T47D (cell line): ENCODE results near the gene MPPED1.

Source experiments
- DNase-seq, 2 experiments: peaks; one replicate each; pipeline versions ENCODE4 v3.0.0 to v3.0.0-alpha.2; 2011 to 2012; ENCODE audit warnings: low read depth in 1 of 2, low spot score in 1 of 2
- JUND ChIP-seq: IDR thresholded peaks from 2 replicates; pipeline ENCODE4 v1.6.1; 2012; ENCODE audit warnings: low read depth
- in situ Hi-C: cut with HindIII; loops from 2 replicates; pipeline ENCODE4 v1.10.0; 2016; ENCODE audit warnings: low sequenced_read_pairs, low pct_unique_long_range_greater_than_20kb

The MPPED1 gene

GRCh38 chr22:43465291-43466015, 53.6 kb downstream of the MPPED1 start:
- in situ Hi-C loops = no loop called here
- DNase-seq = no peak
- no peak for TF ChIP-seq JUND

- DNase-seq = no peak
- in situ Hi-C loops = no loop called here
- no peak for TF ChIP-seq JUND
Measured at GRCh38 chr22:43466710-43467109, 54.9 kb downstream of the MPPED1 start.

DNA sequence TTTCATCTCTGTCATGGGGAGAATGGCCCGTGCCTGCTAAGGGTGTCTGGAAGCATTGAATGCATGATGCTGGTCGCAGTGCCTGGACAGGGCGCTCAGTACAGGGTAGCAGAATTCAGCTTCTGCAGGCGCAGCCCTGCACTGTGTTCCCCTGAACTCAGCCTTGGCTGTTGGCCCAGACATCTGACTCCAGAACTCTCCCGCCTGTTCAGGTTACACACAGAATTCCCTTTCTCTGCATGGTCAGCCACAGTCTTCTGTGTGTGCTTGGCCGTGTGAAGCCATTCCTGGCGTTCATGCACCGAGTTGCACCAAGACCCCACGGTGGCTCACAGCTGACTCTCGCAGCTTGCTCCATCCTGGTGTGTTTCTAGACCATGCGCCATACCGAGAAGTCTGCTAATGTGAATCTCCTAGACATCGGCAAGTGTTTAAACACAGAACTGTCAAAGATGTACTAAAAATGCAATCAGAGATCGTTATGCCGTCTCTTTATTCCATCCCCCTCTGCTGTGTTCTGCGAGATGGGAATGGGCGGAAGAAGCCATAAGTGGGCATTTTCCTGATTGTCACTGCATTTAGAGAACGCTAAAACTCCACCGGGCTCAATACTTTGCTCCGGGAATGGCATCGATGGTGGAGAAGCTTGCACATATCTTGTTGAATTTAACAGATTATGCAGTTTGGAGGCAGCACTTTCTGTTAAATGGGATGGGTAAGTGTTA, 55.6 kb downstream of the MPPED1 start:
- no peak for DNase-seq
- TF ChIP-seq JUND = no peak
- in situ Hi-C loops = no loop called here

DNA sequence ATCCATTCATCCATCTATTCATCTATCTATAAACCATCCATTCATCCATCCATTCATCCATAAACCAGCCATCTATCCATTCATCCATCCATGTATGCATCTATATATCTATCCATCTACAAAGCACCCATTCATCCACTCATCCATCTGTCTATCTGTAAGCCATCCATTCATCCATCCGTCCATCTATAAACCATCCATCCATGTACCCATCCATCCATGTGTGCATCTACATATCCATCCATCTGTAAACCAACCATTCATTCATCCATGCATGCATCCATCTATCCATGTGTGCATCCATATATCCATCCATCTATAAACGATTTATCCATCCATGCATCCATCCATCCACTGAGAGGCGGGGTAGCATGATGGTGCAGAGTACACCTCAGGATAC, 58.4 kb downstream of the MPPED1 start:
- TF ChIP-seq JUND = no peak
- no peak for DNase-seq
- in situ Hi-C loops = no loop called here

DNA sequence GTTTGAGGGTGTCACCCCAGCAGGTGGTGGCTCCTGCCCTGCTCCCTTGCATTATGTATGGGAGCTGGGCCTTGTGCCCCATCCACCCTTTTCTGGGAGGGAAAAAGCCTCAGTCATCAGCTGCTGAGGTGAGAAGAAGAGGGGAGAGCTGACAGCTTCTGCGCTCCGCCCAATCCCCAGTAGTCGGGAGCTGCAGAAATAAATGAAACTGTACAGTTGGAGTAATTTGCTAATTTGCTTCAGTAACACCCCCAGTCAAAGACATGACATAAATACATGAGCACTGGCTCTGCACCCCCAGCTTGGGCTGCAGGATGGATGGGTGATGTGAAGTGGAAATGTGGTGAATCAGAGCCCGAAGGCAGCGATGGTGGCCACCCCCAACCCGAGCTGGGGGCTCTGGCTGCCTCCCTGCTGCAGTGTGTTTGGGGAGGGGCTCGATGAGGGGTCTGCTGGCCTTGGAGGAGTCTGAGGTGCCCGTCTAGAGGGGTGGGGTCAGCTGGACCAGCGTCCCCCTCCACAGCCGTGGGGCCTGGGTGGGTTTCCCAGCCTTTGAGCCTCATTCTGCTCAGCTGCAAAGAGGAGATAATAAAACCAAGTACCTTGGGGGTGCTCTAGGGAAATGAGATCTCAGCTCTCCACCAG, 59.2 kb downstream of the MPPED1 start:
- in situ Hi-C loops = no loop called here
- no peak for DNase-seq
- no peak for TF ChIP-seq JUND

DNA sequence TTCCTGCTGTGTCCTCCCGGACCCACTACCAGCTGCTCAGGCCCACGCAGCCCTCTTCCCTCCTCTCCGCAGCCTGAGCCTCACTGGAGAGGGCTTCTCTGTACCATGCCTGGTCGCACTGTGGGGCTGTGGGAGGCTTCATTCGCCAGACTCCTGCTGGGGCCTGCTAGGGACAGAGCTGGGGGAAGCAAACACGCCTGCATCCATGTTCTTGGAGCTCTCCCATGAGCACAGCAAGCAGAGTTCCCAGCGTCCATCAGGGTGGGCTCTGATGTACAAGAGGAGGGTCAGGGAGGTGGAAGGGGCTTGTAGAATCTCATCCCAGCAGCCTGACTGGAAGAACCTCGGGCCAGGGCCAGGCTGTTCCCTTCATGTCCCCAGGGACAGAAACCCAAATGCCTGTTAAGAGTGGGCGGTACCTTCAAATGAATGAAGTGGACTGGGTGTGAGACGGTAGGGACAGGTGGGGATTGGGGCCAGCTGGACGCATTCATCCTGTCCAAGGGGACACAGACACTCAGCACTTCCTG, 59.9 kb downstream of the MPPED1 start:
- no peak for TF ChIP-seq JUND
- in situ Hi-C loops = no loop called here
- DNase-seq = no peak

DNA sequence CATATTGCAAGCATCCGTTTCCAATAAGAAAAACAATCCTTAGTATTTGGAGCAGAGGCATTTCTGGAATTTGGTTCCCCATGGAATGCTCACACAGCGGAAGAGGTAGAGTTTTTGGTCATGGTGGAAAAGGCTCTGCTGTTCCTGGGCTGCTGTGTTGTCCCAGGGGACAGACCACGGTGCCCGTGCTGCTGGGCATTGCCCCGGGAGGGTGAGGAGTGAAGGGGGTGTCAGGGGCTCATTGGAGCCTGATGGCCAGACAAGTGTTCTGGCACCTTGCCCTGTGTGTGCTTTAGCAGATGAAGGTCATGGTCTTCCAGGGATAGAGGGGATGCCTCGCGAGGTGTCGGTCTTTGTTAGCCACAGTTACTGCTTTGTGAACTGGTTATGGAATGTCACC, 61.2 kb downstream of the MPPED1 start:
- TF ChIP-seq JUND = no peak
- DNase-seq = no peak
- in situ Hi-C loops = no loop called here

DNA sequence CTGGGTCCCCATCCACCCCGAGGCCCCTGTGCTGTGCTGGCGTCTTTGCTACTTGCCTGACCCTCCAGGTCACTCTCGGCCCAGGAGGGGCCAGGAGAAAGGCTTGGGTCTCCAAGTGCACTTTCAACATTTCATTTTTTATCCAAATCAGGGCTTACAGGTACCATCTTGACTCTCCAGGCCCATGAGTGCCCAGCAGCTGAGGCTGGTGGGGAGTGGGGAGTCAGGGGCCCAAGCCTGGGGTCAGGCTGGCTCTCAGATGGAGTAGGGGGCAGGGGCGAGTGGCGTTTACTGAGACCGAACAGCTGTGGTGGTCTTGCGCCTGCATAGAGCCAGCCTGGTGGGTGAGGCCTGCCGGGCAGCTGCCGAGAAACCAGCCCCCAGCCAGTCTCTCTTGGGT, 61.6 kb downstream of the MPPED1 start:
- in situ Hi-C loops = no loop called here
- no peak for TF ChIP-seq JUND

GRCh38 chr22:43474161-43475101, 62.6 kb downstream of the MPPED1 start:
- DNase-seq = no peak
- in situ Hi-C loops = no loop called here
- no peak for TF ChIP-seq JUND

More for the DNA sequence above, 61.6 kb downstream of the MPPED1 start:
- no peak for DNase-seq

GRCh38 chr22:43475549-43476076, 63.8 kb downstream of the MPPED1 start:
- no peak for DNase-seq
- no peak for TF ChIP-seq JUND
- in situ Hi-C loops = no loop called here

DNA sequence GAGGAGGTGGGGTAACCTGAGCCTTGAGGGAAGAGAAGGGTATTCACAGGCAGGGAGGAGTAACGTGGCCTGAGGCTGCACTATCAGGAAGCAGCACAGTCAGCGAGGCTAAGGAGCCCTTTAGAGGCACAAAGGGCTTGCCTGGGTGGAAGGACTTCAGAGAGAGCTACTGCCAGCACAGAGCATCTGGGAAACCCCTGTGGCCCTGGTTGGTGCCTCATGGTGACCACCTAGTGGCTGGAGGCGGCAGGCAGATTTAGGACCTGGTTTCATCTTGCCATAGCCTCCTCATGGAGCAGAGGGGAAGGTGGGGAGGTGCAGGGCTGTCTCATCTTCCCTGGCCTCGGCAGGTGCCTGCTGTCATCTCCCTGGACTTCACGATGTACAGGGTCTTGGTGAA, 64.5 kb downstream of the MPPED1 start:
- TF ChIP-seq JUND = no peak
- DNase-seq = no peak
- in situ Hi-C loops = no loop called here
